HCT116 (cell line): ENCODE measurements around the gene CHRNA4.

Experiments
- CEBPB ChIP-seq: IDR thresholded peaks from 2 replicates; pipeline ENCODE4 v1.6.1; 2012; ENCODE audit warnings: low read depth
- EZH2 ChIP-seq: fragments of 200-600 bp; sonication (generic); IDR thresholded peaks from 2 replicates; pipeline ENCODE4 v1.6.1; 2017; ENCODE audit warnings: antibody characterized with exemption, mixed run types
- EZH2phosphoT487 ChIP-seq: fragments of 200-600 bp; IDR thresholded peaks from 2 replicates; pipeline ENCODE4 v1.6.1; 2018; ENCODE audit warnings: antibody characterized with exemption, borderline replicate concordance
- POLR2A ChIP-seq: IDR thresholded peaks from 2 replicates; pipeline ENCODE4 v1.7.0; 2011; ENCODE audit warnings: borderline replicate concordance; ENCODE audit not compliant: insufficient read depth, insufficient read length; ENCODE audit errors: extremely low read depth
- POLR2AphosphoS5 ChIP-seq: IDR thresholded peaks from 2 replicates; pipeline ENCODE4 v1.6.1; 2011; ENCODE audit warnings: mild to moderate bottlenecking, low read depth, low read length, moderate library complexity
- SRF ChIP-seq: IDR thresholded peaks from 2 replicates; pipeline ENCODE4 v1.6.1; 2012; ENCODE audit warnings: low read depth
- TCF7L2 ChIP-seq: IDR thresholded peaks from 2 replicates; pipeline ENCODE4 v1.7.0; 2011; ENCODE audit warnings: borderline replicate concordance, inconsistent platforms; ENCODE audit not compliant: insufficient read depth, insufficient read length; ENCODE audit errors: extremely low read depth
- TF ChIP-seq, protein P1 (sequence below), 3 experiments: fragments of 200-600 bp in 1 of 3; sonication (generic) in 1 of 3; IDR thresholded peaks in 2 of 3; conservative IDR thresholded peaks in 1 of 3; 2 replicates each; pipeline ENCODE4 v1.5.1; 2012 to 2017; ENCODE audit warnings: low read depth in 2 of 3, low read length in 2 of 3, antibody characterized with exemption in 1 of 3, borderline replicate concordance in 1 of 3, control low read depth in 1 of 3, mild to moderate bottlenecking in 1 of 3, mixed read lengths in 1 of 3, mixed run types in 1 of 3, moderate library complexity in 1 of 3; ENCODE audit not compliant: insufficient read depth in 1 of 3
- TF ChIP-seq, protein P2 (sequence below): IDR thresholded peaks from 2 replicates; pipeline ENCODE4 v1.6.1; 2012

DNA sequence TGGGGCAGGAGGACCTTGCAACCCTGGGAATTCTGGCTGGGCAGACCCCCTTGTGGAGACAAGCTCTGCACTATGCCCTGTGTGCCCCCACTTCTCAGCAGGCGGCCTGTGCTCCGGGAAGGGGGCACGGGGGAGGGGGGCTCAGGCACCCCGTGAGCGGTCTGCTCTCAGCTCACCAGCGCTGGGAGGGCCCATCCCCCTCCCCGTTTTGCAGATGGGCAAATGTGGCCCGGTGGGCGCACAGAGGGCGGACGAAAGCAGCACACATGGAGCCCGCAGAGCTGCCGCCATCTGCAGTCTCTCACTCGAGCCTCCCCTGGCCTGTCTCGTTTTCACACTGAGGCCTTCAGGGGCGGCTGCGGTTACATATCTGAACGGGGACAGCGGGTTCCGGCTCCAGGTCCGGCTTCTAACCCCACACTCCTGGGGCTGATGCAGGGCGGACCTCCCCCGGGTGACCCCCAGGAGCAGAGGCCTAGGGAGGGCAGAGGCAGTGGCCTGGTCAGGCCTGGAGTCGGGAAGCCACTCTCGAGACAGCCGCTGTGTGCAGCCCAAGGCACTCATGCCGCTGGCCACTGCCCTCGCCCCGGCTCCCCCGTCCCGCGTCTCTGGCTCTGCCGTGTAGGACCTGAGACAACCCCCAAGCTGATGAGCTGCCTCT lies 13.9 kb downstream of the CHRNA4 start:
- TF ChIP-seq POLR2A (no peak), POLR2AphosphoS5 (no peak), CEBPB (no peak), TCF7L2 (no peak), EZH2 (no peak), EZH2phosphoT487 (no peak), SRF (no peak)
- TF ChIP-seq, protein P1, sequence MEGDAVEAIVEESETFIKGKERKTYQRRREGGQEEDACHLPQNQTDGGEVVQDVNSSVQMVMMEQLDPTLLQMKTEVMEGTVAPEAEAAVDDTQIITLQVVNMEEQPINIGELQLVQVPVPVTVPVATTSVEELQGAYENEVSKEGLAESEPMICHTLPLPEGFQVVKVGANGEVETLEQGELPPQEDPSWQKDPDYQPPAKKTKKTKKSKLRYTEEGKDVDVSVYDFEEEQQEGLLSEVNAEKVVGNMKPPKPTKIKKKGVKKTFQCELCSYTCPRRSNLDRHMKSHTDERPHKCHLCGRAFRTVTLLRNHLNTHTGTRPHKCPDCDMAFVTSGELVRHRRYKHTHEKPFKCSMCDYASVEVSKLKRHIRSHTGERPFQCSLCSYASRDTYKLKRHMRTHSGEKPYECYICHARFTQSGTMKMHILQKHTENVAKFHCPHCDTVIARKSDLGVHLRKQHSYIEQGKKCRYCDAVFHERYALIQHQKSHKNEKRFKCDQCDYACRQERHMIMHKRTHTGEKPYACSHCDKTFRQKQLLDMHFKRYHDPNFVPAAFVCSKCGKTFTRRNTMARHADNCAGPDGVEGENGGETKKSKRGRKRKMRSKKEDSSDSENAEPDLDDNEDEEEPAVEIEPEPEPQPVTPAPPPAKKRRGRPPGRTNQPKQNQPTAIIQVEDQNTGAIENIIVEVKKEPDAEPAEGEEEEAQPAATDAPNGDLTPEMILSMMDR (IDR thresholded peaks at IDR 0.05 in 2 of 3, conservative IDR thresholded peaks at IDR 0.05 in 1 of 3; ENCODE audit: borderline replicate concordance in 1 of 3, insufficient read depth in 1 of 3, low read depth in 2 of 3, low read length in 2 of 3) = no peak
- TF ChIP-seq, protein P2, sequence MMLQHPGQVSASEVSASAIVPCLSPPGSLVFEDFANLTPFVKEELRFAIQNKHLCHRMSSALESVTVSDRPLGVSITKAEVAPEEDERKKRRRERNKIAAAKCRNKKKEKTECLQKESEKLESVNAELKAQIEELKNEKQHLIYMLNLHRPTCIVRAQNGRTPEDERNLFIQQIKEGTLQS = no peak
